Measurements from ENCODE around the gene CLCN1.

CLCN1 gene

GRCh38 chr7:143351574-143351973 lies 35.7 kb downstream of the CLCN1 start:
- no peak for DNase-seq (ENCODE audit: low read depth)
- H3K4me3 ChIP-seq (ENCODE audit: low read depth, low read length), result no peak overlapping the region
- TF ChIP-seq POLR2A (IDR thresholded peaks at IDR 0.05; ENCODE audit: extremely low read depth, insufficient read length), result no peak
- TF ChIP-seq MYC (IDR thresholded peaks at IDR 0.05; ENCODE audit: low read depth, low read length), result no peak
- TF ChIP-seq, protein P1, sequence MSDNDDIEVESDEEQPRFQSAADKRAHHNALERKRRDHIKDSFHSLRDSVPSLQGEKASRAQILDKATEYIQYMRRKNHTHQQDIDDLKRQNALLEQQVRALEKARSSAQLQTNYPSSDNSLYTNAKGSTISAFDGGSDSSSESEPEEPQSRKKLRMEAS (IDR thresholded peaks at IDR 0.05; ENCODE audit: low read depth, low read length), result no peak
- no peak for TF ChIP-seq CTCF (IDR thresholded peaks at IDR 0.05; ENCODE audit: low read depth, low read length)

DNA sequence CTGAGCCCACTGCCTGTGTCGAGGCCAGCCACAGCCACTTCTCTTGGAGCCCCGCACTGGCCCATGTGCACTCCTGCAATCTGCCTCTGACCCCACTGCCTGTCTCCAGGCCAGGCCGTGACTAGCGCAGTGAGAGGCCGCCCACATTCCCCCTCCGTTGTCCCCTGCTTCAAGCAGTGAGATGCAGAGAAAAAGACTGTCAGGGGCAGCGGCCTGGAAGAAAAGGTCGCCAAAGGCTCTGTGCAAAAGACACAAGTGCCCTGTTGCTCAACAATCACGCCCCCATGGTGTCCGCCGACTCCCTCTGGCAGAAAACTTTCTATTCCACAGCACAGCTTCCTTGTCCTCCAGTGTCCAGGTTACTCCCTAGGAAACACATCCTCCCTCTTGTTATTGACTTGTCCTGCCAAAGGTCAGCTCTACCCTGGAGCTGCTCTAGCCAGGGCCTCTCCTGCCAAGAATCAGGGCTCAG lies 36.7 kb downstream of the CLCN1 start:
- no peak for DNase-seq (ENCODE audit: low read depth)
- no peak overlapping the region for H3K4me3 ChIP-seq (ENCODE audit: low read depth, low read length)
- TF ChIP-seq CTCF (IDR thresholded peaks at IDR 0.05; ENCODE audit: low read depth, low read length), result no peak
- no peak for TF ChIP-seq POLR2A (IDR thresholded peaks at IDR 0.05; ENCODE audit: extremely low read depth, insufficient read length)
- TF ChIP-seq, protein P1 (IDR thresholded peaks at IDR 0.05; ENCODE audit: low read depth, low read length), result no peak
- TF ChIP-seq MYC (IDR thresholded peaks at IDR 0.05; ENCODE audit: low read depth, low read length), result no peak

GRCh38 chr7:143354376-143354775 lies 38.5 kb downstream of the CLCN1 start:
- no peak overlapping the region for H3K4me3 ChIP-seq (ENCODE audit: low read depth, low read length)
- TF ChIP-seq, protein P1 (IDR thresholded peaks at IDR 0.05; ENCODE audit: low read depth, low read length), result no peak
- TF ChIP-seq MYC (IDR thresholded peaks at IDR 0.05; ENCODE audit: low read depth, low read length), result no peak
- DNase-seq (ENCODE audit: low read depth), result no peak

DNA sequence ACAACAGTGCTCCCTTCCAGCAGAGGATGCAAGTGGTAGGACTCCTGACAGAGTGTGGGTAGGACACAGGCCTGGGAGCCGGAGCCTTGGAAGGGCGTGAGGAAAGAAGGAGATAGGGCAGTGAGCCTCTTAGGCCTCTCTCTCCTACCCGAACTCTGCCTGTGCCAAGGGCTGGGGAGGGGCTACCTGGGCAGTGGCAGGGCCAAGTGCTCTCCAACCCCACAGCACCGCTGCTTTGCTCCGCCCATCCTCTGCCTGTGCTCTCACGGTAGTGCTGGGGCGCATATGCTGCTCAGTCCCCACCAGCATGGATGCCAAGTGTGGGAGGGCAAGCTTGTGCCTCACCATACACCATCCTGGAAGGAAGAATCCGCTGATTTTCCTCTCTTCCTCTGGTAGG lies 39.1 kb downstream of the CLCN1 start:
- no peak overlapping the region for H3K4me3 ChIP-seq (ENCODE audit: low read depth, low read length)
- TF ChIP-seq POLR2A (IDR thresholded peaks at IDR 0.05; ENCODE audit: extremely low read depth, insufficient read length) (no peak), MYC (IDR thresholded peaks at IDR 0.05; ENCODE audit: low read depth, low read length) (no peak), CTCF (IDR thresholded peaks at IDR 0.05; ENCODE audit: low read depth, low read length) (no peak)
- TF ChIP-seq, protein P1 (IDR thresholded peaks at IDR 0.05; ENCODE audit: low read depth, low read length), result no peak

GRCh38 chr7:143355450-143356385 lies 39.8 kb downstream of the CLCN1 start:
- no peak overlapping the region for H3K4me3 ChIP-seq (ENCODE audit: low read depth, low read length)
- DNase-seq (ENCODE audit: low read depth), result no peak
- TF ChIP-seq, protein P1 (IDR thresholded peaks at IDR 0.05; ENCODE audit: low read depth, low read length), result no peak
- TF ChIP-seq CTCF (IDR thresholded peaks at IDR 0.05; ENCODE audit: low read depth, low read length) (no peak), MYC (IDR thresholded peaks at IDR 0.05; ENCODE audit: low read depth, low read length) (no peak), POLR2A (IDR thresholded peaks at IDR 0.05; ENCODE audit: extremely low read depth, insufficient read length) (no peak)

More for the DNA sequence above, 39.1 kb downstream of the CLCN1 start:
- no peak for DNase-seq (ENCODE audit: low read depth)

DNA sequence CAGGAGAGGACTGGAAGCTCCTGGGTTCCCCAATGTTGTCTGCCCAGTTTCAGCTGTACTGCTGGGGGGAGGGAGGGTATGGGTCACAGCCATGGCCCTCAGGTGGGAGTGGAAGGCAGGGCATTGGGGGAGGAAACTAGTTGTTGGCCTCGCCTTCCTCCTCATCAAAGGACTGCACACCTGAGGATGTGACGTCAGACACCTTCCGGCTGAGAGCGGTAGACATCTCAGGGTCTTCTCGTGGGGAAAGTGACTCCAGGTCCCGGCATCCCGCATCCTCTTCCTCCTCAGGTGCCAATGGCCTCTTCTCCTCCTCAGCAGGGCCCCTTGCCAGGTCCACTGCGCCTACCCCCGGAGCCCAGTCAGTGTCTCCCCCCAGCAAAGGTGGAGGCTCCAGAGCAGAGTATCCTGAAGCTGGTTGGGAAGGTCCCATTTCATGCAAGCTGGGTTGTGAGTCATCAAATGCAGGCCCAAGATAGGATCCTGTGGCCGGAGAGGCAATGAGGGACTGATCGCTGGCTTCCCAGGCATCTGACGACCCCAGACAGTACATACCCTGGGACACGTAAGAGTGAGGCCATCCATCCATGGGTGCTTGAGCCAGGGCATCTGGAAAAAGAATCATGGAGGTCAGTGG lies 40.6 kb downstream of the CLCN1 start:
- TF ChIP-seq CTCF (IDR thresholded peaks at IDR 0.05; ENCODE audit: low read depth, low read length) (no peak), MYC (IDR thresholded peaks at IDR 0.05; ENCODE audit: low read depth, low read length) (no peak), POLR2A (IDR thresholded peaks at IDR 0.05; ENCODE audit: extremely low read depth, insufficient read length) (no peak)
- TF ChIP-seq, protein P1 (IDR thresholded peaks at IDR 0.05; ENCODE audit: low read depth, low read length), result no peak
- no peak for DNase-seq (ENCODE audit: low read depth)
- H3K4me3 ChIP-seq (ENCODE audit: low read depth, low read length), result no peak overlapping the region
